Stomach (tissue), 9 donors: ENCODE data around the gene PPP2R5B. TPM values are rescaled to one million over a fixed set of nuclear protein-coding genes. Genes with fewer than 3 reads are reported as not detected.

Experiments
- DNase-seq, 2 donors: peaks; one replicate each; pipeline versions ENCODE4 v3.0.0 to v3.0.0-alpha.2; 2013 to 2019
- H3K27ac ChIP-seq, 5 donors: fragments of 200-600 bp in 4 of 5; sonication (generic) in 4 of 5; one replicate each; pipeline ENCODE4 v1.5.1; 2013 to 2019; ENCODE audit warnings: mild to moderate bottlenecking in 1 of 5, moderate library complexity in 1 of 5
- H3K27me3 ChIP-seq, 3 donors: fragments of 200-600 bp; sonication (generic); one replicate each; pipeline ENCODE4 v1.5.1; 2017 to 2019; ENCODE audit warnings: mixed run types in 1 of 3
- H3K36me3 ChIP-seq, 4 donors: fragments of 200-600 bp; sonication (generic); 1 replicate in 3 of 4; 2 replicates in 1 of 4; pipeline ENCODE4 v1.5.1; 2016 to 2019
- H3K4me1 ChIP-seq, 4 donors: fragments of 200-600 bp; sonication (generic); one replicate each; pipeline ENCODE4 v1.5.1; 2016 to 2019
- H3K4me3 ChIP-seq, 4 donors: fragments of 200-600 bp; sonication (generic) in 3 of 4; one replicate each; pipeline ENCODE4 v1.5.1; 2016 to 2019; ENCODE audit warnings: mild to moderate bottlenecking in 1 of 4
- H3K9me3 ChIP-seq, 4 donors: fragments of 200-600 bp; sonication (generic); one replicate each; pipeline ENCODE4 v1.5.1; 2016 to 2019
- EP300 ChIP-seq: sonication (generic); formaldehyde crosslinking; IDR thresholded peaks from one replicate; pipeline ENCODE4 v1.6.1; 2017; ENCODE audit warnings: antibody characterized with exemption
- POLR2A ChIP-seq, 4 donors: fragments of 450-650 bp; IDR thresholded peaks; one replicate each; pipeline ENCODE4 v1.6.1; 2016; ENCODE audit warnings: antibody characterized with exemption in 4 of 4, control low read depth in 2 of 4, mild to moderate bottlenecking in 1 of 4, moderate library complexity in 1 of 4
- POLR2AphosphoS5 ChIP-seq, 3 donors: sonication (generic); formaldehyde crosslinking; IDR thresholded peaks; one replicate each; pipeline ENCODE4 v1.6.1; 2016; ENCODE audit warnings: antibody characterized with exemption in 3 of 3
- WGBS, 5 donors: extraction: QIAGEN DNeasy Blood & Tissue Kit in 3 of 5; methylation state at CpG; one replicate each; pipeline versions ENCODE4 v1.1.5 to v1.1.7; 2013 to 2018; 5-methylcytosine and 5-hydroxymethylcytosine counted together
- intact Hi-C: fragments of 100-400 bp; cut with DNase I; formaldehyde crosslinking; loops from one replicate; pipeline ENCODE4 v1.15.1; 2023; ENCODE audit warnings: low total_unique reads
- polyA plus RNA-seq, 3 donors: library from polyadenylated mRNA; stranded (reverse); fragments of 200-250 nt; gene quantifications; one replicate each; pipeline ENCODE4 v1.2.3, GENCODE V29; 2013
- total RNA-seq, 5 donors: library from RNA; depleted of rRNA; stranded (reverse); fragments of >200 nt; gene quantifications; one replicate each; pipeline versions ENCODE4 v1.1.0 to v1.2.3, GENCODE V29; 2014 to 2016
- TF ChIP-seq, protein P1 (sequence below), 7 experiments: fragments of 450-650 bp in 4 of 7; fragments of 200-600 bp in 3 of 7; sonication (generic) in 3 of 7; IDR thresholded peaks; one replicate each; pipeline ENCODE4 v1.5.1; 2016 to 2019; ENCODE audit warnings: antibody characterized with exemption in 7 of 7, control low read depth in 2 of 7, mild to moderate bottlenecking in 1 of 7
- donor health status: healthy with polysubstance abuse.
- donor health status: Bipolar disorder and iron deficiency.
- donor health status: healthy.

The PPP2R5B gene
- total and polyA plus RNA-seq, 8 donors: 6.6 to 75.6 (median 13.2) TPM

DNA sequence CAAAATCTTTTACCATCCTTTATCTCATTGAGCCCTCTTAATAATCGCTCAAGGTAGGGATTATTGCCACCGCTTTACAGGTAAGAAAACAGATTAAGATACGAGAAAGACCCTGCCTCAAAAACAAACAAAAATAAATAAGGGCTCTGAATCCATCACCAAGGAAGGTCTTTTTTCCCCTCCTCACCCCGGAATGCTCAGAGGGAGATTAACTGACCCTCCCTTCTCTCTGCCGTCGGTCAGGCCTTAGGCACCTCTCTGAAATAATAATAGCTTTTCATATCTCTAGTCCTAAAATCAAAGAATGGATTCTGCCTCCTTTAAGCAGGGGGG, 6.9 kb upstream of the PPP2R5B start:
- WGBS, 5 donors: 3 to 9% (median 4%) methylated on average over 6 of the region's 6 CpGs
- no peak for DNase-seq
- no peak for TF ChIP-seq POLR2AphosphoS5 (IDR thresholded peaks at IDR 0.05)
- no peak for TF ChIP-seq EP300
- TF ChIP-seq, protein P1, sequence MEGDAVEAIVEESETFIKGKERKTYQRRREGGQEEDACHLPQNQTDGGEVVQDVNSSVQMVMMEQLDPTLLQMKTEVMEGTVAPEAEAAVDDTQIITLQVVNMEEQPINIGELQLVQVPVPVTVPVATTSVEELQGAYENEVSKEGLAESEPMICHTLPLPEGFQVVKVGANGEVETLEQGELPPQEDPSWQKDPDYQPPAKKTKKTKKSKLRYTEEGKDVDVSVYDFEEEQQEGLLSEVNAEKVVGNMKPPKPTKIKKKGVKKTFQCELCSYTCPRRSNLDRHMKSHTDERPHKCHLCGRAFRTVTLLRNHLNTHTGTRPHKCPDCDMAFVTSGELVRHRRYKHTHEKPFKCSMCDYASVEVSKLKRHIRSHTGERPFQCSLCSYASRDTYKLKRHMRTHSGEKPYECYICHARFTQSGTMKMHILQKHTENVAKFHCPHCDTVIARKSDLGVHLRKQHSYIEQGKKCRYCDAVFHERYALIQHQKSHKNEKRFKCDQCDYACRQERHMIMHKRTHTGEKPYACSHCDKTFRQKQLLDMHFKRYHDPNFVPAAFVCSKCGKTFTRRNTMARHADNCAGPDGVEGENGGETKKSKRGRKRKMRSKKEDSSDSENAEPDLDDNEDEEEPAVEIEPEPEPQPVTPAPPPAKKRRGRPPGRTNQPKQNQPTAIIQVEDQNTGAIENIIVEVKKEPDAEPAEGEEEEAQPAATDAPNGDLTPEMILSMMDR (IDR thresholded peaks at IDR 0.05): no peak
- TF ChIP-seq POLR2A (IDR thresholded peaks at IDR 0.05): no peak
- Histone ChIP-seq H3K36me3 (peaks cover 16 to 22% (median 21%) of the 10 kb centered on the region in 4 donors), H3K4me3 (peak overlapping the region; percentile 48 to 93 (median 61)), H3K27me3 (no peaks in the 10 kb centered on the region), H3K9me3 (no peaks in the 10 kb centered on the region), H3K4me1 (peaks cover 25 to 37% (median 36%) of the 10 kb centered on the region in 4 donors), H3K27ac (peak overlapping the region; percentile 43 to 84 (median 81))
- intact Hi-C loops: loop anchor here (10.0 kb wide), 1 partner anchor 77 kb away; the partner anchor contains the start of gene BATF2

DNA sequence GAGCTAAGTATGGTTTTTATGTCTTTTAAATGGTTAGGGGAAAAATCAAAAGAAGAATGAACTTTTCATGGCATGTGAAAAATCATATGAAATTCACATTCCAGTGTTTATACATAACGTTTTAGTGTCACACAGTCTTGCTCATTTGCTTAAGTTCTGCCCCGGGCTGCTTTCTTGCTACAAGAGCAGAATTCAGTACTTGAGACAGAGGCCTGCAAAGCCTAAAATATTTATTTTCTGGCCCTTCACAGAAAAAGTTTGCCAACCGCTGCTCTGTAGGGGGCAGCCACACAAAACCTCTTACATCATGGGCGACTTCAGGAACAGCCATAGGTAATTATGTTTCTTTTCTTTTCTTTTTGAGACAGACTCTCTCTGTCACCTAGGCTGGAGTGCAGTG, 6.5 kb upstream of the PPP2R5B start:
- no peak for TF ChIP-seq POLR2A (IDR thresholded peaks at IDR 0.05)
- TF ChIP-seq, protein P1 (IDR thresholded peaks at IDR 0.05): no peak
- TF ChIP-seq POLR2AphosphoS5 (IDR thresholded peaks at IDR 0.05): no peak
- TF ChIP-seq EP300: no peak
- H3K4me1 ChIP-seq: peaks cover 25 to 37% (median 36%) of the 10 kb centered on the region in 4 donors
- H3K27me3 ChIP-seq: no peaks in the 10 kb centered on the region
- H3K27ac ChIP-seq: peak overlapping the region in 4 of 5 donors; percentile 76 to 84 (median 82)
- intact Hi-C loops: loop anchor here (10.0 kb wide), 1 partner anchor 77 kb away; the partner anchor contains the start of gene BATF2
- peaks cover 12 to 19% (median 17%) of the 10 kb centered on the region in 4 donors for H3K36me3 ChIP-seq
- H3K4me3 ChIP-seq: peak overlapping the region; percentile 48 to 93 (median 61)
- no peaks in the 10 kb centered on the region for H3K9me3 ChIP-seq
- DNase-seq: peak in 1 of 2 donors; percentile 56
- 11 to 17% (median 15%) methylated on average over 4 of the region's 4 CpGs for WGBS, 5 donors

DNA sequence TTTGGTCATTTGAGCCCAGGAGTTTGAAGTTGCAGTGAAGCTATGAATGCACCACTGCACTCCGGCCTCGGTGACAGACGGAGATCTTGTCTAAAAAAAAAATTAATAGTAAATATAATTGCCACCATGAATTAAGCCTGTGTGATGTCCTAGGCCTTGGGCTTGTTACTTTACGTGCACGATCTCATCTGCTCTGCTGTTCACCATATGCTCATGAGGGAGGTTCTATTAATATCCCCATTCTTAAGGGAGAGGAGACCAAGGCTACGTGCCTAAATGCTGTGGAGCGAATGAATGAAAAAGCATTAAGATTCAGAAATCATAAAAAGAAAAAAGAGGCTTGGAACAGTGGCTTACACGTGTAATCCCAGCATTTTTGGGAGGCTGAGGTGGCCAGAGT, 4.9 kb upstream of the PPP2R5B start:
- Histone ChIP-seq H3K4me3 (no peak overlapping the region), H3K27ac (no peak overlapping the region), H3K4me1 (peaks cover 25 to 48% (median 46%) of the 10 kb centered on the region in 4 donors), H3K9me3 (no peaks in the 10 kb centered on the region), H3K27me3 (no peaks in the 10 kb centered on the region), H3K36me3 (peaks cover 0 to 3% (median under 1%) of the 10 kb centered on the region in 4 donors)
- TF ChIP-seq POLR2AphosphoS5 (IDR thresholded peaks at IDR 0.05) (no peak), EP300 (no peak), POLR2A (IDR thresholded peaks at IDR 0.05) (no peak)
- TF ChIP-seq, protein P1 (IDR thresholded peaks at IDR 0.05): no peak
- no peak for DNase-seq
- intact Hi-C loops: loop anchor here (10.0 kb wide), 1 partner anchor 75 kb away; the partner anchor contains the start of gene BATF2
- WGBS, 5 donors: 88 to 91% (median 89%) methylated on average over 8 of the region's 8 CpGs

DNA sequence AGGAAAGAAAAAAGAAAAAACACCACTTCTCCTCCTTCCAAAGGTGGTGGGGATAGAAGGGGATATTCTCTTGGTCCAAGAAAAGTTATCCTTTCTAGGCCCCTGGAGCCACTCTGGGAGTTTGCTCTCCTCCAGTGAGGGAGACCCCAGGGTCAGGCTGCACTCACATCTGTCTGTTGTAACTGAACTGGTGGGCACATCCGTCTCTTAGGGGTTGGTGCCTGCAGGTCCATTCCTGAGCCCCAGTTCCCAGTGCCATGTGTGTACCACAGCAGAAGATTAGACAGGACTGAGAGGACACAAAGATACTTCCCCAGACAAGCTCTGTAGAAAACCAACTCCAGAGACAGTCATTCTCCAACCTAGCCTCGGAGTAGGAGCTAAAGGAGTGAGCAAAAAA, 4.4 kb upstream of the PPP2R5B start:
- intact Hi-C loops: no loop called here
- TF ChIP-seq EP300 (no peak), POLR2AphosphoS5 (IDR thresholded peaks at IDR 0.05) (no peak), POLR2A (IDR thresholded peaks at IDR 0.05) (no peak)
- TF ChIP-seq, protein P1 (IDR thresholded peaks at IDR 0.05): no peak

More for the DNA sequence above, 4.4 kb upstream of the PPP2R5B start:
- Histone ChIP-seq H3K4me1 (peaks cover 24 to 48% (median 45%) of the 10 kb centered on the region in 4 donors), H3K27ac (no peak overlapping the region), H3K27me3 (no peaks in the 10 kb centered on the region), H3K9me3 (no peaks in the 10 kb centered on the region), H3K4me3 (no peak overlapping the region), H3K36me3 (no peaks in the 10 kb centered on the region)
- WGBS, 5 donors: 79 to 93% (median 85%) methylated on average over 2 of the region's 2 CpGs
- no peak for DNase-seq
